NOMO-1 treated with dmso at 0.1 percent for 144 hours (cell line): ENCODE measurements around the gene EGFL7.

Source experiments
- DNase-seq: peaks from one replicate; lab custom pipeline; 2025; ENCODE audit not compliant: unreplicated experiment; lab: John Stamatoyannopoulos, UW

The EGFL7 gene

GRCh38 chr9:136685216-136685615 lies 22.5 kb downstream of the EGFL7 start:
- DNase-seq: no peak

DNA sequence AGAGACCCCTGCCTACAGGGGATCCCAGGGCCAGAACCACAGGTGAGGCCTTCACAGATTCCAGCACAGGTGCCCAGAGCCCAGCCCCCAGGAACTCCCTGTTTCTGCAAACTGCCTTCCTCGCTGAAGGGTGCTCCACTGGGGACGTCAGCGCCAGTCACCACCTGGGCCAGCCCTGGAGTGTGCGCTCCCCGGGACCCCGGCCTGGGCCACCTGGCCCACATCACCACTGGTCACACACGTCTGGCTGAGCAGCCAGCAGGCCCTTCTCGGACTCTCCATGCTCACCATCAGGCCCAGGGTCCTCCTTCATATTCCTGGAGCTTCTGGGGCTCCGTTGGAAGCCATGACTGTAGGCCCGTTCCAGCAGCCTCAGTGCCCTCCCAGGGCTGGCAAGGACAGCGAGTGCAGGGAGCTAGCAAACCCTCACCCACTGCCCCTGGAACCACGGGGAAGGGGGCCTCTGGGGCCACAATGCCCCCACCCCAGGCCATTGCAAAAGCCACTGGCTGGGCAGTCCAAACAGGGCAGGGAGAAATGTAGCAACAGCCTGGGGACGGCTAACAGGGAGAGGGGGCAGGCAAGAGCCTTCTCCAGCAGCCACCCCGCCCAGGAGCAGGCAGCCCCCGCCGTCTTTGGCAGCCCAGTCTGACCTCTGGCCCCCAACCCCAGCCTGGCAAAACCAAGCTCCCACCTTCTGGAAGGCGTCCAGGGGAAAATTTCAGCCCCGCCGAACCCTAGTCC lies 23.2 kb downstream of the EGFL7 start:
- peak; percentile 20 for DNase-seq

GRCh38 chr9:136686534-136686793 lies 23.7 kb downstream of the EGFL7 start:
- no peak for DNase-seq

GRCh38 chr9:136686794-136687711 lies 24.3 kb downstream of the EGFL7 start, which contains the start of gene AGPAT2:
Gene AGPAT2, minus strand, starts transcription at chr9:136687457. Its CDS starts 100 bp downstream, at chr9:136687357.
- DNase-seq: peak; percentile 86

DNA sequence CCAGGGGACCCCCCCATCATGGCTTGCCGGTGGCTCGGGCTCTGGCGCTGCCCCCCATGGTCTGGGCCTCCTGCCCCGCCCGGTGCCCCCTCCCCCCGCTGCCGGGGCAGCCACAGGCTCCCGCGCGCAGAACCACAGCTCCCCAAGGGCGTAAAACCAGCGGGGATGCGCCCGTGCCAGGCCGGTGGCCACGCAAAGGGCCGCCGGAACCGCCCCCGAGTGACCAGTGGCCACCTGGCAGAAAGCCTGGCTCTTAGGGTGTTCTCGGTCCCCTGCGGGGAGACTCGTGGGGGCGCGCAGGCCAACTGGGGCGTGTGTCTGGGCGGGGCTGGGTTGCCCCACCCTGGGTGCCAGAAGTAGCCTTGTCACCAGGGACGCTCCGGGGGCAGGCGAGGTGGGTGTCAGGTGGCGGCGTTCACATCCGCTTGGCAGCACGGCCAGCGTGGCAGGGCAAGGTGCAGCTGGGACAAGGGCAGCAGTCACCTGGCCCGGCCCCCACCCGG lies 25.1 kb downstream of the EGFL7 start:
- peak; percentile 27 for DNase-seq

DNA sequence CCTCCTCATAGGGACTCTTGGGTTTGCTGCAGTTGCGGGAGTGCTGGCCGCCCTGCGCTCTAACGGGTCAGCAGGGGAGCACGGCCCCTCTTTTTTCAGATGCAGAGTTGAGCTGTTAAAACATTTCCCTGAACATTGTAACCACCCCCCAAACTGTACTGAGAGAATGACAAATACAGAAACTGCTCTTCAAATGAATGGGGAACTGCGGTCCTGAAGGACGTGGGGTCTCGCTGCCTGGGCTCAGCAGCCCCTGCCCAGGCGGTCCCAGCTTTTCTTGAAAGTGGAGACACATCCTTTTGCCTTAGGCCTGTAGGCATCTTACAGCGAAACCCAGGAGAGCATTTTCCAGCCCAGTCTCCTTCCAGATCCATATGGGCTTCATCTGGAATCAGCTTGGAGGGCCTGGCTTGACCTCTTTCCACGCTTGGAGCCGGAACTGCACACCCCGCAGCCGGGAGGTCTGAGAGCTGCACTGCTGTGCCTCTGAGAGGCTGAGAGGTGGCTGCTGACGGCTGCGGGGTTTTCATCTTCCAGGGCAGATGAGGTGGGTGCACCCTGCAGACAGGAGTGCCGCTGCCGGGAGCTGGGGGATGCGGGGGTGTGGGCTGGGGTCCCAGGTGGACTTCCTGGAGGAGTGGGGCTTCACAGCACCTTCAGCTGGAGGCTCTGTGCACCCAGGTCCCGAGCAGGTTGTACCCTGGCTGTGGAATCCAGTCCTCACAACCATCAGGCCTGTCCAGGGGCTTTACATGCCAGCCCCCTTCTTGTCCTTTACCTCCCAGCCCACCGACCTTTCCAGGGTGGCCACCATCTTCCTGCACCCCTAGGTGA lies 25.8 kb downstream of the EGFL7 start:
- DNase-seq: no peak

GRCh38 chr9:136689108-136689460 lies 26.4 kb downstream of the EGFL7 start:
- DNase-seq: no peak

- DNase-seq: no peak
Measured at GRCh38 chr9:136690104-136690805, 27.5 kb downstream of the EGFL7 start.

GRCh38 chr9:136690806-136691261 lies 28.1 kb downstream of the EGFL7 start:
- DNase-seq: no peak

DNA sequence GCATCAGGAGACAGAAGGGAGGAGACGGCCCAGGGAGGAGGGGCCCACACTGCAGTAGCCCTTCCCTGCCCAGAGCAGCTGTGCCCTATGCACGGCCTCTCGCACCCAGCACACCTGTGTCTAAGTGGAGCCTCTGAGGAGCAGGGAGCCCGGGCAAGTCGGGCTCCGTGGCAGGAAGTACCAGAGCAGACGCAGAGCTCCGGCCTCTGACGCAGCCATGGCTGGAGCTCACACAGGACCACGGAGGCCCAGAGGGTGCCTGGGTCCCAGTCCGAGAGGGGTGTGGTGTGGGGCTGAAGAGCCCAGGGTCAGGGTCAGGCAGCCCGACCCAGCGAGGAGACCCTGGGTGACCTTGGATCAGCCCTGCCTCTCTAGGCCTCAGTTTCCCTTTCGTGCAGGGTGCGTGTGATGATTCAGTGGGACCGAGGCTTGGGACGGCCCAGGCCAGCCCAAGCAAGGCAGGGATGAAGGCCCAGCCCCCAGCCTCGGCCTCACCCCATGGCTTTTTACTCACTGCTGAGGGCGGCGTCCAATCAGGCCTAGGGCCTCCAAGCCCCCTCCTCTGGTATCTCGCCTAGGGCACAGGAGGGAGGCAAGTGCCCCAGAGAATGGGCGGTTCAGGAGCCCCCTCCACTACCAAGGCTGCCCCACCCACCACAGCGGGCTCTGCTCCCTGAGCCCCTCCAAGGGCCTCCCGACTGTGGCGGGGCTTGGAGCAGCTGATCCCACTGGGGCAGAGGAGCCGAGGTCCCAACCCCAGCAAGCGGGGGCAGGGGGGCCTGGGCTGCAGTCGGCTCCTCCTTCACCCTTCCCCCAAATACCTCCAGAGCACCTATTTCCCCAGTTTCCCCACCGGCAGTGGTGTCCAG lies 28.8 kb downstream of the EGFL7 start:
- no peak for DNase-seq

DNA sequence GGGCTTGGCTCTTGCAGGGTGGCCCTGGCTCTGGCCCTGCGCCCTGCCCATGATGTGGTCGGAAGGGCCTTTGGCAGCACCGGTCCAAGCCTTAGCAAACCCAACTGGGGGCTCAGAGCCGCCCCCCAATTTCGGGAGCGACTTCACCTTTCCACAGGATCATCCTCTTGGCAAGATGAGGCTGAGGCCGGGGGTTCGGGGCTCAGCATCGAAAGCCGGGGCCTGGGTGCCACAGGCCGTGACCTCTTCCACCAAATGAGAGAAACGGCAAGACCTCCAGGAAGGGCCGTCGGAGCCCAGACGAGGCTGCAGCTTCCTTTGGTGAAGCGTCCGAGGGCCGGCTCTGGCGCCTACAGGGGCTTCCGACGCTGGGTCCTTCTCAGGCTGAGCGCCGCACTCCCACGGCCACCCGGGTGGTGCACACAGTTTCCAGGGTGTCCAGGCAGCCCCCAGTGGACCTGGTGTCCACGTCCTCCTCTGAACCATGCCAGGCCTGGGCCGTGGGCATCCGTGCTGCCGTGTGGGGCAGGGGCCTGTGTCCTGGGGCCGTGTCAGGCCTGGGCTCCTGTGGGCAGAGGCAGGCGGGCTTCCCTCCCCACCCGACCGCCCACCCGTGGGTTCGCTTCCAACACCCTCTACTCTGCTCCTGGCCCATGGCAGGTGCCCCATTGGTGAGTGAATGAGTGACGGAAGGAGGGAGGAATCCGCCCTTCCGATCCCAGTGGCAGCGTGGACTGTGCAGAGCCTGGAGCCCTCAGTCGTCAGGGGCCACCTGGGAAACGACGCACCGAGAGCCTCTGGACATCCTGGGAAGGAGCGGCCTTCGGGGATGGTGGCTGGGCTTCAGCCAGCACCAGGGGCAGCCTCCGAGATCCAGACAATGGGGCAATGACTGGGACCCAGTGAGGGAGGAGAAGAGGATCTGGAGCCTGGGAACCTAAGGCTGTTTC lies 29.7 kb downstream of the EGFL7 start:
- no peak for DNase-seq

DNA sequence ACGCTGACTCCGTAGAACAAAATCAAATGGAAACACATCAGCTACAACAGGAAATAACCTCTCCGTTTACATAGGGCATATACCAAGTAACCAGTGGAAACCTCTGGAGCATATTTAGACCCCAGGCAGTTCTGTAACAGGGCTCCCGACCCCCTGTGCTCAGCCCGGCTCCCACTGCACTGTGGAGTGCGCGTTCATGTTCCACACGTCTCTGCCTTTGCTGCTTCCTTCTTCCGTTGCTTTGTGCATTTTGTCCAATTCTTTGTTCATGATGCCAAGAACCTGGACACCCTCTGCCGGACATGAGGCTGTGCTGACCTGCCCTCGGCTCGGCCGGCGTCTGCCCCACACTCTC lies 30.4 kb downstream of the EGFL7 start:
- DNase-seq: no peak

DNA sequence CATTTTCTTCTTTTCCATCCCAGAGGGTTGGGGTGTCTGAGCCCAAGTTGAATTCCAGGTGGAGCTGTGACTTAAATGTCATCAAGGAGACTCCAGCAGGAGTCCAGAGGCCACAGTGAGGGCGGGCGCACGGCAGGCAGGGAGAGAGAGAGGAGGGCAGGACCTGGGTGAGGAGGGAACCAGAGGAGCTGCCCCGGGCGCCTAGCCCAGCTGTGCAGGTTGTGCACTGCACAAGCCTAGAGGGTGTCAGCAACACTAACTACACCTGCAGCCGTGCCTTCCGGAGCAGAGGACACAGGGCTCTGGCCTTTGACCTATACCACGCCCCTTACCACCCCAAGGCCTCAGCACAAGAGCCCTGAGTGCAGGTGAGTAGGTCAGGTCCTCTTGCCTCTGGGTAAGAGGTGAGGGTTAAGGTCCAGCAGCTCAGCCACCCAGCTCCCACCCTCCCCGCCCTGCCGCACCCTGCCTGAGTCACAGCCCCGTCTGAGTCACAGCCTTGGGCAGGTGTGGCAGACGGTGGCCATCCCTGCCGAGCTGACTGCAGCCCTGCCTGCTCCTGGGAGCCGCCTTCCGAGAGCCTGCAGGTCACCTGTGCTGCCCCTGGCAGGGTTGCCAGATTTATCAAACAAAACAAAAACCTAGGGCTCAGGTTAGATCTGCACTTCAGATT lies 30.9 kb downstream of the EGFL7 start:
- DNase-seq: no peak

DNA sequence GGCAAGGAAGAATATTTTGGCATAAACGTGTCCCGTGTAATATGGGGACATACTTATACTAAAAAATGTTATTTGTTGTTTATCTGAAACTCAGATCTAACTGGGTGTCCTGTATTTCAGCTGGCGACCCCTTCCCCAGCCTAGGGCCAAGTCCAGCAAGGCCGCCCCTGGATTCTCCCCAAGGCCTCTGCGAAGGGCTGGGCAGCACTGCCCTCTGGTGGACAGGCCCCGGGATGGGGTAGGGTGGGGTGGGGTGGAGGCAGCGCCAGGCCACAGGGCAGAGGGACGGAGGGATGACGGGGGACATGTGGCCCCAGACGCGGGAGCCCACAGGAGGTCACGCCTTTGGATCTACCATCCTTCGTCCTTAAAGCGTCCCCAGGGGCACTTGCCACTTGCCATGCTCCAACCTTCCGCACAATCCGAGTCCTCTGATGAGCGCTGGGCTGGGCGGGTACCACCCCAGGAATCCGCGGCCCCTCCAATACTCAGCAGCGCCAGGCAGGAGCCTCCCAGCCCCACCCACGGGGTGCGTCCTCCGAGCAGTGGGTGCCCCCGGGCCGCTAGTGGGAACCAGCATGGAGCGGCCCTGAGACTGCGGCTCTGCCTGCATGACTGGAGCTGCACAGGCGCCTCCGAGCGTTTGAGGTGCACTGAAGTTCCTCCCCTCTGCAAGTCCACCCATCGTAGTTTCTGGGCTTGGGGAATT lies 31.6 kb downstream of the EGFL7 start:
- peak; percentile 47 for DNase-seq

GRCh38 chr9:136694872-136695247 lies 32.1 kb downstream of the EGFL7 start:
- DNase-seq: no peak

- no peak for DNase-seq
Measured at GRCh38 chr9:136695435-136695895, 32.7 kb downstream of the EGFL7 start.

DNA sequence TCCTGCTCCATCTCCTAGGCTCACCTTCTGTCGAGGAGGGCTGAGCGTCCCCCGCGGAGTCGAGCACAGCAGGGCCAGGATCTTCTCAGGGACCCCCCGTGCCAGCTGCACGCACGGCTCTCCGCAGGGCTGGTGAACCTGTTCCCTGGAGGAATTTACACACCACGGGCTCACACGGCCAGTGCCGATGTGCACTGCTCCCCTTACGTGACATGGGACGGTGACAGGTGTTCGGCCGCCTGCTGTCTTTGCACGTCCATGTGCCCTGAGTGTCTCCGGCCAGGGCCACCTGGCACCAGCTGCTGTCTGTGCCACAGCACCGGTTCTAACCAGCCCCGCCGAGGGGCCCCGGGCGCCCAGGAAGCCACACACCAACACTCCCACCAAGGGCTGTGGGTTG lies 33.2 kb downstream of the EGFL7 start:
- DNase-seq: no peak
